Muscle of leg (tissue), 11 donors: ENCODE results near the gene PLA2G4F. TPM values are rescaled to one million over a fixed set of nuclear protein-coding genes. Genes with fewer than 3 reads are reported as not detected.

ENCODE experiments used
- DNase-seq: peaks from one replicate; pipeline ENCODE4 v3.0.0; 2013
- H3K27ac ChIP-seq: one replicate; pipeline ENCODE4 v1.5.1; 2013; ENCODE audit warnings: mild to moderate bottlenecking, low read length, control low read depth
- H3K27me3 ChIP-seq: one replicate; pipeline ENCODE4 v1.6.1; 2013; ENCODE audit warnings: low read length; ENCODE audit not compliant: control insufficient read depth, insufficient read depth
- H3K36me3 ChIP-seq: one replicate; pipeline ENCODE4 v1.6.1; 2013; ENCODE audit warnings: low read length; ENCODE audit not compliant: control insufficient read depth, insufficient read depth
- H3K4me1 ChIP-seq: one replicate; pipeline ENCODE4 v1.6.1; 2013; ENCODE audit warnings: low read length; ENCODE audit not compliant: control insufficient read depth, insufficient read depth
- H3K4me3 ChIP-seq: one replicate; pipeline ENCODE4 v1.5.1; 2013; ENCODE audit warnings: low read length, control low read depth
- H3K9me3 ChIP-seq: replicated peaks from 2 replicates; pipeline ENCODE4 v1.6.1; 2013; ENCODE audit warnings: low read depth, low read length; ENCODE audit not compliant: control insufficient read depth
- WGBS: methylation state at CpG from one replicate; pipeline ENCODE4 v1.1.5; 2013; ENCODE audit warnings: missing lambda C conversion rate; ENCODE audit not compliant: insufficient coverage; 5-methylcytosine and 5-hydroxymethylcytosine counted together
- polyA plus RNA-seq, 8 donors: library from polyadenylated mRNA; unstranded; fragments of 120-200 nt; gene quantifications; one replicate each; pipeline versions ENCODE4 v1.2.1 to v1.2.3, GENCODE V29; 2013; ENCODE audit warnings: inconsistent platforms in 1 of 8, low replicate concordance in 1 of 8; ENCODE audit not compliant: insufficient read length in 8 of 8, insufficient read depth in 1 of 8
- total RNA-seq: library from RNA; stranded (reverse); fragments of 120-200 nt; gene quantifications from one replicate; pipeline ENCODE4 v1.2.4, GENCODE V29; 2013

Gene PLA2G4F
- total and polyA plus RNA-seq, 9 donors = 0.04 to 1.9 (median 0.23) TPM; not detected in 5

- Histone ChIP-seq H3K9me3 (no peaks in the 10 kb centered on the region), H3K4me3 (no peak overlapping the region), H3K27ac (no peak overlapping the region), H3K4me1 (no peaks in the 10 kb centered on the region), H3K36me3 (peaks cover 41% of the 10 kb centered on the region), H3K27me3 (no peaks in the 10 kb centered on the region)
- 100% methylated on average over 2 of the region's 2 CpGs for WGBS
- DNase-seq = no peak
Observed at GRCh38 chr15:42190370-42190769, 33.9 kb upstream of the PLA2G4F start.

GRCh38 chr15:42185801-42186200 is 29.4 kb upstream of the PLA2G4F start:
- DNase-seq = no peak
- Histone ChIP-seq H3K4me1 (peaks cover 3% of the 10 kb centered on the region), H3K4me3 (no peak overlapping the region), H3K36me3 (peaks cover 52% of the 10 kb centered on the region), H3K9me3 (no peaks in the 10 kb centered on the region), H3K27me3 (no peaks in the 10 kb centered on the region), H3K27ac (no peak overlapping the region)
- no CpG with 5 or more reads among the region's 1 CpG for WGBS

GRCh38 chr15:42184736-42185135 is 28.3 kb upstream of the PLA2G4F start:
- Histone ChIP-seq H3K27ac (no peak overlapping the region), H3K36me3 (peaks cover 50% of the 10 kb centered on the region), H3K4me1 (peaks cover 3% of the 10 kb centered on the region), H3K27me3 (no peaks in the 10 kb centered on the region), H3K9me3 (no peaks in the 10 kb centered on the region), H3K4me3 (no peak overlapping the region)
- DNase-seq = peak; percentile 39
- 80% methylated on average over 1 of the region's 4 CpGs for WGBS

GRCh38 chr15:42184296-42184695 is 27.9 kb upstream of the PLA2G4F start:
- Histone ChIP-seq H3K36me3 (peaks cover 51% of the 10 kb centered on the region), H3K27me3 (no peaks in the 10 kb centered on the region), H3K4me3 (no peak overlapping the region), H3K4me1 (peaks cover 3% of the 10 kb centered on the region), H3K27ac (no peak overlapping the region), H3K9me3 (no peaks in the 10 kb centered on the region)
- DNase-seq = peak; percentile 49
- WGBS = 75% methylated on average over 5 of the region's 5 CpGs

GRCh38 chr15:42182961-42183360 is 26.5 kb upstream of the PLA2G4F start:
- 94% methylated on average over 4 of the region's 6 CpGs for WGBS
- Histone ChIP-seq H3K27ac (no peak overlapping the region), H3K27me3 (no peaks in the 10 kb centered on the region), H3K4me3 (no peak overlapping the region), H3K4me1 (peaks cover 3% of the 10 kb centered on the region), H3K9me3 (no peaks in the 10 kb centered on the region), H3K36me3 (peaks cover 57% of the 10 kb centered on the region)
- DNase-seq = no peak

- no peaks in the 10 kb centered on the region for H3K27me3 ChIP-seq
- H3K27ac ChIP-seq = no peak overlapping the region
- H3K36me3 ChIP-seq = peaks cover 54% of the 10 kb centered on the region
- H3K9me3 ChIP-seq = no peaks in the 10 kb centered on the region
- H3K4me3 ChIP-seq = no peak overlapping the region
- no peak for DNase-seq
- 92% methylated on average over 5 of the region's 6 CpGs for WGBS
- peaks cover 3% of the 10 kb centered on the region for H3K4me1 ChIP-seq
Observed at GRCh38 chr15:42182328-42182886, 26.0 kb upstream of the PLA2G4F start.

GRCh38 chr15:42178056-42178455 is 21.6 kb upstream of the PLA2G4F start:
- 60% methylated on average over 1 of the region's 2 CpGs for WGBS
- Histone ChIP-seq H3K36me3 (peaks cover 51% of the 10 kb centered on the region), H3K4me3 (no peak overlapping the region), H3K4me1 (no peaks in the 10 kb centered on the region), H3K9me3 (no peaks in the 10 kb centered on the region), H3K27ac (no peak overlapping the region), H3K27me3 (no peaks in the 10 kb centered on the region)
- no peak for DNase-seq

GRCh38 chr15:42175671-42176070 is 19.2 kb upstream of the PLA2G4F start:
- H3K36me3 ChIP-seq = peaks cover 55% of the 10 kb centered on the region
- H3K4me3 ChIP-seq = no peak overlapping the region
- H3K4me1 ChIP-seq = no peaks in the 10 kb centered on the region
- no peaks in the 10 kb centered on the region for H3K27me3 ChIP-seq
- 91% methylated on average over 3 of the region's 5 CpGs for WGBS
- no peak overlapping the region for H3K27ac ChIP-seq
- H3K9me3 ChIP-seq = no peaks in the 10 kb centered on the region
- no peak for DNase-seq

GRCh38 chr15:42172475-42172874 is 16.0 kb upstream of the PLA2G4F start:
- Histone ChIP-seq H3K27ac (no peak overlapping the region), H3K4me1 (no peaks in the 10 kb centered on the region), H3K27me3 (no peaks in the 10 kb centered on the region), H3K36me3 (peaks cover 57% of the 10 kb centered on the region), H3K4me3 (no peak overlapping the region), H3K9me3 (no peaks in the 10 kb centered on the region)
- WGBS = 64% methylated on average over 3 of the region's 5 CpGs
- no peak for DNase-seq

GRCh38 chr15:42171795-42172194 is 15.4 kb upstream of the PLA2G4F start:
- DNase-seq = no peak
- Histone ChIP-seq H3K27ac (no peak overlapping the region), H3K4me3 (no peak overlapping the region), H3K36me3 (peaks cover 64% of the 10 kb centered on the region), H3K4me1 (no peaks in the 10 kb centered on the region), H3K9me3 (no peaks in the 10 kb centered on the region), H3K27me3 (no peaks in the 10 kb centered on the region)
- WGBS = no CpG with 5 or more reads among the region's 1 CpG

- no peak overlapping the region for H3K4me3 ChIP-seq
- DNase-seq = no peak
- WGBS = no CpG with 5 or more reads among the region's 1 CpG
- no peaks in the 10 kb centered on the region for H3K27me3 ChIP-seq
- H3K27ac ChIP-seq = no peak overlapping the region
- H3K36me3 ChIP-seq = peaks cover 70% of the 10 kb centered on the region
- H3K9me3 ChIP-seq = no peaks in the 10 kb centered on the region
- no peaks in the 10 kb centered on the region for H3K4me1 ChIP-seq
Observed at GRCh38 chr15:42171122-42171521, 14.7 kb upstream of the PLA2G4F start.
